CD4-positive, alpha-beta T cell treated with Interleukin-21 for 1 hour (primary cell): ENCODE data around the gene CAVIN1.
"Not testable (repeated sequence)": the region's sequence is repeated elsewhere in the genome, so short reads cannot be mapped to it uniquely, and the experiment has no call there.

Experiments
- DNase-seq: peaks from one replicate; pipeline ENCODE4 v3.0.0-alpha.2; 2020

The CAVIN1 gene

DNA sequence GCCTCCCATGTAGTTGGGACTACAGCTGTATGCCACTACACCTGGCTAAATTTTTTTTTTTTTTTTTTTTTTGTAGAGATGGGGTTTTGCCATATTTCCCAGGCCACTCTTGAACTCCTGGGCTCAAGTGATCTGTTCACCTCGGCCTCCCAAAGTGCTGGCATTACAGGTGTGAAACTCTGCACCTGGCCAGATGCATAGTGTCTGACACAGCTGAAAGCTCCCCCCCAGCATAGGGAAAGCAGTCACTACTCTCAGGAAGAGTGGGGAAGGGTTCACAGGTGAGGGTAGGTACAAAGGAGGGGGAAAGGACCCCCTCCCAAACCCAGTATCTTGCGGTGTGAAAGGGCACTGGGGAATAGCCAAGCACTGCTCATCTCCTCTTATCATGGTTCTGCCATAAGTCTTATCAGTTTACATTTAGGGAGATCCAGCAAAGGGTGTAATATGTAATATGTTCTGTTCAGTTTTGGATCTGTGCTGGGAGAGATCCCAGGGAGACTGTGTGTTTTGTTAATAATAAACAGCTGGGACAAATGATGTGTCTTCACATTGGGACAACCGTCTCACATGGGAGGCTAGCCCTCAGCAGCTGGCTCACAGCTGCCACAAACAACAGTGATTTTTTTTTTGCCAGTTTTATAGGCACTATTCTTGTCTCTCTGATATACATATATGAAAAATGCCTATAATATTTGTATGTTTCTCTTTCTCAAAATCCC, 6.8 kb upstream of the CAVIN1 start:
- DNase-seq: no peak

DNA sequence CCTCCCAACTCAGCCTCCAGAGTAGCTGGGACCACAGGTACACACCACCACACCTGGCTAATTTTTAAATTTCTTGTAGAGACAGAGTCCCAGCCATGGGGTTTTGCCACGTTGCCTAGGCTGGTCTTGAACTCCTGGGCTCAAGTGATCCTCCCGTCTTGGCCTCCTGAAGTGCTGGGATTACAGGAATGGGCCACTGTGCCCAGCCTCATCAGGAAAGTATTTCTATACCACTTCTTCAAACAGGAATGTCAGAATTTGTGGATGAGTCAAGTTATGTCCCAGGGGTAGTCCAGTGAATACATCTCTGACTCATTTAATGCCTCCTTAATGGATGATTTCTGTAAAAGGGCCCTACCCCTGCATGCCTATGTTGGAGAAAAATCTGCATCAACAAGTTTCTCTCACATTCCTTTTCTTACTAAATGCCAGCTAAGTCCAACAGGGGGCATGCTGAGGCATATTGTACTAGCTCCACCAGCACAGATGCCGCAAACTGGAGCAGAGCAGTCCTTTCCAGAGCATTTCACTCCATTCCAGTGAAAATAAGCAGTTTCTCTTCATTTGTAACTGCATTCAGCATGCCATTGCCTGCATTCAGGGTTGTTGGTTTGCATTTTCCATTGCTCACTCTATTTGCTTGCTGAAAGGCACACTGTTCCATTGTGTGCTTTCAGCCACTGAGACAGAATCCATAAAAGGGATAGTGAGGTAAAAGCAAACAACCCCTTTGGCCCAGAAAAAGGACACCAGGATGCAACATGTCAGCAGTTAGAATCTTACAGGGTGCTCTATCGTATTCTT, 5.3 kb upstream of the CAVIN1 start:
- peak; percentile 65 for DNase-seq

DNA sequence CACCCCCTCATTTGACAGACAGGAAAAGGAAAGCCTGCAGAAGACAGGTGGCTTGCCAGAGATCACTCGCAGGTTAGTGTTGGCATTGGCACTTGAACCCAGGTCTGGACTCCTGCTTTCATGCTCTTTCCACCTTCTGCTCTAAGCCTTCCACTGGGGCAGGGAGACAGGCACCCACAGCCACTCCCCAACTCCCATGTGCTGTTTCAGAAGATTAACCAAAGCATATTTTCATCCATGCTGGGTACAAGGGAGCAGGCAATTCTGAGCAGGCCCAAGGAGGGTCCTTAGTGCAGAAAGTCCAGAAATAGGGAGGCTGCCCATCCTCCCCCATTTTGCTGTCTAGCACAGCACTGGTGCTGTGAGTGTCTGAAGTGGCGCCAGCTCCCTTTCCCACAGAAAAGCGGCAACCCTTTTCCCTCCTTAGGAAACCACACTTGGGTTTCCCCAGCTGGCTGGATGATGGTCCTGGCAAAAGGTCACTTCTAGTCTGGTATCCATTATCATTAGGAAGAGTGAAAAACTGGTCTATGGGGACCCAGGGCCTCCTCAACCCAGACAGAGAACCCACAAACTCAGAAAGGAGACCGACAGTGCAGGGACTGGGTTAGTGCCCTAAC, 2.0 kb upstream of the CAVIN1 start:
- DNase-seq: no peak

DNA sequence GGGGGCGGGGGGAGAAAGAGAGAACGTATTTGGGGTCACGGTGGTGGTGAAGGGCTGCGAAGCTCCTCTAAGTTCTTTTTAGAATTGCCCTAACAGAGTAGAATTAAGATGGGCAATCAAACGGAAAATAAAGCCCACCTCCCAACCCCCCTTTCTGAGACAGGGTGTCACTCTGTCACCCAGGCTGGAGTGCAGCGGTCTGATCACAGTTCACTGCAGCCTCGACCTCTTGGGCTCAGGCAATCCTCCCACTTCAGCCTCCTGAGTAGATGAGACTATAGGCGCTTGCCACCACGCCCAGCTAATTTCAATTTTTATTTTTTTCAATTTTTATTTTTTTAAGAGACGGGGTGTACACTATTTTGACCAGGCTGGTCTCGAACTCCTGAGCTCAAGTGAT, 710 bp upstream of the CAVIN1 start:
- no peak for DNase-seq

DNA sequence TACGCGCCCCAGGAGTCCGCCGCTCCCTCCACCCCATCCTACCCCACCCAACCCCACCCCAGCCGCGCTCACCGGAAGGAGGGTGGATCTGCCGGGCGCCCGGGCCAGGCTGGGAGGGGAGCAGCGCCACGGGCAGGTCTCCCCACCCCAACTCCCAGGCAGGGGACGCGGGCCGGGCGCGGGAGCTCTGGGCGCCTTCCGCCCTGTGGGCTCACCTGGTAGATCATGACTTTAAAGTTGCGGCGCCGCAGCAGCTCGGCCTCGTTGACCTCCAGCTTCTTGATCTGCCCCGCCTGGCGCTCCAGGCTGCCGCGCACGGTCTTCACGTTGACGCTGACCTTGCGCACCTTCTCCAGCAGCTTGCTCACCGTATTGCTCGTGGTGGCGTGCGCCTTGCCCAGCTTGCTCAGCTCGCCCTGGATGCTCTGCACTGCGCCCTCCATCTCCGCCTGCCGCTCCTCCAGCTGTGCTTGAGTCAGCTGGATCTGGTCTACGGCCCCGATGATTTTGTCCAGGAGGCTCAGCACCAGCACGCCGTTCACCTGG, 571 bp downstream of the CAVIN1 start:
- peak; percentile 18 for DNase-seq

DNA sequence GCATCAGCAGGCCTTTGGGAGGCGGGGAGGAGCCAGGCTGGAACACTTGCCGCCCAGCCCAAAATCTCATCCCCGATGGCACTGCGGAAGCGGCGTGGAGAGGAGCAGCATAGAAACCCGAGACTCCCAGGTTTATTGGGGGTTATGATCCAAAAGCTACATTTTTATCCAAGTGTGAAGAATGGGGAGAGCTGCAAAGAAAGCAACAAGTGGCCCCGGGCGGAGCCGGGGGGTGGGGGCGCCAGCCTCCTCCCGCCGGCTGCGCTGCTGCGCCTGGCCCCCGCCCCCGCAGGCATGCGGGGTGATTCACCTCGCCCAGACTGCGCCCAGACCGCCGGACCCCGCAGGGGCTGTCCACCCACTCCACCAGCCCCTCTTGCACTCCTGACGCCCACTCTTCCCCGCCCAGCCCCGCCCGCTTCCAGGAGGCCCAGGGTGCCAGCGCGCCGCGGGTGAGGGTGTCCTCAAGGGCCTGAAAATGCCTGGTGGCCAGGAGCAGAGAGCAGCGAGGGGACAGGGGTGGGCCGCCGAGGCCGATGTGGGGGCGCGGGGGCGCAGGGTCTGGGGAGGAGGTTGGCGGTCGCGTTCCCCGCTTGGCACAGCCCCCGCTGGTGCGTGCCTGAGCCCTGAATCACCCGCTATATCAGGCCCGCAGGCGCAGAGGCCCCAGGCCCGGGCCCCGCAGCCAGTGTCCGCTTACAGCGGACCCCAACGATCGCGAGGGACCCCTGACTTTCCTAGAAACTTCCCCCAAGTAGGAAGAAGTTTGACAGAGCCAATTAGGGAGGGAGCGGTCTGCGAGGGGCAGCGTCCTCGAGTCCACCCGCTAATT, 1.3 kb downstream of the CAVIN1 start:
- DNase-seq: no peak

DNA sequence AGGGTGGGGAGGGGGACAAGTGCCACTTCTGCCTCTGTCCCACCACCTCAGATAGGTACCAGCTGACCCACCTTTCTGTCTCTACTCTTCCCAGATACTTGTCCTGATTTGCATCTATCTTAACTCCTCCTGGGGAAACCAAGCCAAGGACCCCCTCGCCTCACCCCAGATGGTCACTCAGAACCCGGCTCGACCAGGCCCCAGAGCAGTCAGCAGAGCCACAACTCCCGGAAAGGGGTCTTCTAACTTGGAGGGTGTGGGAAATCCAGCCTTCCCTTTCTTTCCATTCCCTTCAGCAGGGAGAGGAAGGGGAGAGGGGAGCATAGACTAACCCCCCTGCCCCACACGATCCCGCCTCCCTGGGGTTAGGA, 1.9 kb downstream of the CAVIN1 start:
- DNase-seq: no peak

DNA sequence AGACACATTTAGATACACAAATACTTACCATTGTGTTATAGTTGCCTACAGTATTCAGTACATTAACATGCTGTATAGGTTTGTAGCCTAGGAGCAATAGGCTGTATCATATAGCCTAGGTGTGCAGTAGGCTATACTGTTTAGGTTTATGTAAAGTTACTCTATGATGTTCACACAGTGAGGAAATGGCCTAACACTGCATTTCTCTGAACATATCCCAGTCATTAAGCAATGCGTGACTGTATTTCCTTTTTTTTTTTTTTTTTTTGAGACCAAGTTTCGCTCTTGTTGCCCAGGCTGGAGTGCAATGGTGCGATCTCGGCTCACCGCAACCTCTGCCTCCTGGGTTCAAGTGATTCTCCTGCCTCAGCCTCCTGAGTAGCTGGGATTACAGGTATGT, 5.1 kb downstream of the CAVIN1 start:
- DNase-seq: not testable (repeated sequence)

DNA sequence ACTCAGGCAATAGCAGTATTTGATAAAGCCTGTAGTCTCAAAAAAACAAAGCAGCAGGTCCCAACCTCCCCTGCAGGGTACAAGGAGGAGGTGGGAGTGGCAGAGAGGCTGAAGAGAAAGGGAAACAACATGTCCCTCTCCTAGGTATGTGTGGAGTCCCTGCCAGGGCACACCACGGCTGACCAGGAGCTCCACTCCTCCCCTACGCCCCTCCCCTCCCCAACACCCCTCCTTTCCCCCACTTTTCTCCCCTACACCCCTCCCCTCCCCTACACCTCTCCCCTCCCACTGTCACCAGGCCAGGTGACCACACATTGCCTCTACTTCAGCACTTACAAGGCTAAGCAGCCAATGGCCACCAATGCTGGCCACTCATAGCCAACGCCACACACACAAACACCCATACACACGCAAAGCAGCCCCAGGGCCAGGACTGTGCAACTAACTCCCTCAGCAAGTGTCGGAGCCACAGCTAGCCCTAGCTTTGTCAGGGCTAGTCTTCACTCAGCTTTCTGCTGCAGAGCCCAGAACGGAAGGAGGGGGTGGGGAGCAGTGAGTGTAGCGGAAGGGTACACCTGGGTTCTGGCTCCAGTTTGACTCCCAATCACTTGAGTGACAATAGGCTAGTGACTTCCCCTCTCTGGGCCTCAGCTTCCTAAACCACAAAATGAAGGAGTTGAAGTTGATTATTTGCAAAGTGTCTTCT, 8.2 kb downstream of the CAVIN1 start:
- DNase-seq: peak; percentile 35

DNA sequence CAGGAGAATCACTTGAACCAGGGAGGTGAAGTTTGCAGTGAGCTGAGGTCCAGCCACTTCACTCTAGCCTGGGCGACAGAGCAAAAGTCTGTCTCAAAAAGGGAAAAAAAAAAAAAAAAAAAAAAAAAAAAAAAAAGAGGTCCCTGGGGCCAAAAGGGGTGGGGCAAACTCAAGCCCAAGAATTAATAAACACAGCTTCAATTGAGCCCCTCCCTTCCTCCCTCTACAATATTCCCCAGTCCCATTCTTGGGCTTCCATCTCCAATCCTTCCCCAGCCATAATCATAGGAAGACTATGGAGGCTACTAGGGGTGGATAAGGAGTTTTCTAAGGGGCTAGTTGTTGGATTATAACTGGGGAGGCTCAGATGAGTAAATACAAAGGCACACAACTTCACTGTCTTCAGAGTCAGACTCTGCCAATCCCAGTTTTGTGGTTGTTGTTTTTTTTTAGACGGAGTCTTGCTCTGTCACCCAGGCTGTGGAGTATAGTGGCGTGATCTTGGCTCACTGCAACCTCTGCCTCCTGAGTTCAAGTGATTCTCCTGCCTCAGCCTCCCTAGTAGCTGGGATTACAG, 9.5 kb downstream of the CAVIN1 start:
- no peak for DNase-seq

DNA sequence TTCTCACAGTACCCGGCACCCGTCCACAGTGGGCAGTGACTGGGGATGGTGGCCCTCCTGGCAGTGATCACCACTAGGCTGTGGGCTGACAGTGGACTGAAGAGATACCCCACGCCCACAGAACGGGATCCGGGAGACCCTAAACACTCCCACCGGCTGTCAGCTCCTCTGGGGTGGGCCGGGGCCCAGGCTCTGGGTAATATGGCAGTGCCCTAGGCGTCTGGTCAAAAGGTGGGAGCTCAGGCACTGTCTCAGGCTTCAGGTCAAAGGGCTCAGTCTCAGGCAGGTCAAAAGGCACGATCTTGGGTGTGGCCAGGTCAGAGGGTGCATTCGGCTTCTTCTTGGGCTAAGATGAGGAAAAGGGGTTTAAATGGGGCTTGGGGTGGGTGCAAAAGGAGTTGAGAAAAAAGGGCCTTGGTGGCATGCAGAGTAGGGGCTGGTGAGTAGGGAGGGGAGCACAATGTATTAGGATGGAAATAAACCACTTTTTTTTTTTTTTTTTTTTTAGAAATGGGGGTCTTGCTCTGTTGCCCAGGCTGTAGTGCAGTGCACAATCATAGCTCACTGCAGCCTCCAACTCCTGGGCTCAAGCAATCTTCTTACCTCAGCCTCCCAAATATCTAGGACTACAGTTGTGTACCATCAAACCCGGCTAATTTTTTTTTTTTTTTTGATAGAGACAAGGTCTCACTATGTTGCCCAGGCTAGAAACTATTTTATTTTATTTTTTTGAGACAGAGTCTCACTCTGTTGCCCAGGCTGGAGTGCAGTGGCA, 11.0 kb downstream of the CAVIN1 start:
- DNase-seq: no peak

DNA sequence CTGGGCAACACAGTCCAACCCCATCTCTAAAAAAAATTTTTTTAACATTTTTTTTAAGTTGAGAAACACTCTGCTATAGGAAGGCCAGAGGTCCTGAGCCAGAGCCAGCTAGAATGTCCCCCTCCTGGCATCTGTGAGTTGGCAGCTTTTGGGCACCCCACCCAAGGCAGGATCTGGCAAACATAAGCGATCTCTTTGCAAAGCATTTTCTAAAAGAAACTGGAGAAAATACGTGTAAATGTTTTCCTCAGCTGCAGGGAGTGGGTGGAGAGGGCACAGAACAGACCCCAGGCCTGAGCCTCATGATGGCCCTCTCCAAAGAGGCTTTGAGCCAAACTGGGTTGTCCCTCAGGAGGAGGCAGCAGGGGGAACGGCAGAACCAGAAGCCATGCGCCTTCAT, 11.7 kb downstream of the CAVIN1 start:
- DNase-seq: no peak

DNA sequence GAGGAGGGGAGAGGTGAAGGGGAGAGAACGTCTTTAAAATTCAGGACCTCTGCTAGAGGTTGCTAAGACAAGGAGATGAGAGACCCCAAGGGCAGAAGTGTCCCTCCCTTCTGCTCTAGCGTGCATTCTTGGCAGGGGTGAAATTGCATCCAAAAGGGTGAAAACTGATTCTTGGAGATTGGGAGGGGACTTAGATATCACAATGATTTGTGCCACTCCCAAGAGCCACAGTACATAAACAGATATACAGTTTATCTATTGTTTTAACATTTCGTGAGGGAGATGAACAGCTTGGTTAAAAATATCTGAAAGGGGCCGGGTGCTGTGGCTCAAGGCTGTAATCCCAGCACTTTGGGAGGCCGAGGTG, 12.8 kb downstream of the CAVIN1 start:
- DNase-seq: no peak

DNA sequence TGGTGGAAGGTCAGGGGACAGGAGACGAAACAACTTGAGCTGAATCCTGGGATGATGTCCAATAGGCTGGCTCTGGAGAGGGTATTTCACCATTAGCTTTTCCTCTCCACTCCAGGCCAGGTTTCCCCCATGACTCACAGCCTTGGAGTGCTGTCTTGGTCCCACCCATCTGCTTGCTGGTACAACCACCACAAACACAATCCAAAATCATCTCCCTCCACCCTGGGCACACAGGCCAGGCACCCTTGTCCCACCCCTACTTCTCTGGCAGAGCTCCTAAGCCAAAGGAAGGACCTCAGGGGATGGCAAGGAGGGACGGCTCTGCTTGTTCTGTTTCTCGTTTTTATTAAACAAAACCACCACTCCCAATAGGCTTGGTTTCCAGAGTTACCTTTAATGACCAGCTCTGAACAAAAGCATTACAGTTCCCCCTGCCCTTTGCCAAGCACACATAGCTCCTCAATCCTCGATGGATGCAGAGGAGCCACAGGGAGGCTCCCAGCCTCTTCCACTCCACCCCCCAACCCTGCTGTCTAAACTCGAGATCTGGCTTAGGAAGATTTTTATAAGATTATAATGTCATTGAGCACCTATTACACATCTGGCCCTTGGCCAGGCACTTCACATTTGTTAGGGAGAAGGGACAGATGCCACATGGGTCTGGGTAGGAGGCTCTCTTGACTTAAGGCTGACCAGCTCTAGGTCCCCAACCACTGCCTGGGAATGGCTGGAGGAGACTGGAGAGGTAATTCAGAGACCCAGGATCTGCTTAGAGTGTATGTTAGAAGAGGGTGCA, 13.3 kb downstream of the CAVIN1 start:
- DNase-seq: no peak

DNA sequence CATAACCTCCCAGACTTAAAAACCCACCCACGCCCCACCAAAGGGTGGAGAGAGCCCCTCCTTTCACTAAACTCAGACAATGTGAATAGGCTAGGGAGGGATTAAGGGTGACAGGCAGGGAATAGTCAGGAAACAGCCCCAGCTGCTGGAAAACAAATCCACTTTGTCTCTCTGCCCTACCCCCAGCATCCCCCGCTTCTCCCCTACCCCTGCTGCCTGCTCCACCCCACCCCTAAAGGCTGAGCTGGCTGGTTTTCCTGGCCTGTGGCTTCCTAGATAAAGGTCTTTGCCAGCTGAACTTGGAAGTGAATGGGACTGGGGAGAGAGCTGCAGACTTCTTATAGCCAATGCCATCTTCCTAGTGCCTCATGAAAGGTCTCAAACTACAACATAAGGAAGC, 15.0 kb downstream of the CAVIN1 start:
- no peak for DNase-seq

DNA sequence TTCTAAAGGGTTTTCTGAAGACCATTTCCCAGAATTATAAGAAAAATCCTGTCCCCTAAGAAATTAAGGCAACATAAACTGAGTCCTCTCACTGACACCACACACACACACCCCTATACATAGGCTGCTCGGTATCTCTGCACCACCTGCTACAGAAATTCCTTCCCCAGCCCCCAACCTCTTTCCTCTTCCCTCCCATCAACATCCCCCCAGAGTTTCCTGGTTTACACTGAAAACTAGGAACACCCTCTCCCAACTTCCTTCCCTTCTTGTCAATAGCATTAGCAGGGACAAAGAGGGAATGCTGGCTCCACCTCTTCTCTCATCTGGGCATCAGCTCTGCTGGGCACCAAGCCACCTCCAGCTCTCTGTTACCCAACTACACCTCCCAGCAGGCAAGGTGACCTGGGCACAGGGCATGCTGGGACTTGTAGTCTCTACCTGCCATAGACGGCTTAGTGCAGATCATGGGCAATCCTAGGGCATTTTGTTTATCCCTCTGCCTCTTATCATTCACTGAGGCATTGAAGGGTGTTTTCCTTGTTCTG, 15.7 kb downstream of the CAVIN1 start:
- DNase-seq: peak; percentile 76

DNA sequence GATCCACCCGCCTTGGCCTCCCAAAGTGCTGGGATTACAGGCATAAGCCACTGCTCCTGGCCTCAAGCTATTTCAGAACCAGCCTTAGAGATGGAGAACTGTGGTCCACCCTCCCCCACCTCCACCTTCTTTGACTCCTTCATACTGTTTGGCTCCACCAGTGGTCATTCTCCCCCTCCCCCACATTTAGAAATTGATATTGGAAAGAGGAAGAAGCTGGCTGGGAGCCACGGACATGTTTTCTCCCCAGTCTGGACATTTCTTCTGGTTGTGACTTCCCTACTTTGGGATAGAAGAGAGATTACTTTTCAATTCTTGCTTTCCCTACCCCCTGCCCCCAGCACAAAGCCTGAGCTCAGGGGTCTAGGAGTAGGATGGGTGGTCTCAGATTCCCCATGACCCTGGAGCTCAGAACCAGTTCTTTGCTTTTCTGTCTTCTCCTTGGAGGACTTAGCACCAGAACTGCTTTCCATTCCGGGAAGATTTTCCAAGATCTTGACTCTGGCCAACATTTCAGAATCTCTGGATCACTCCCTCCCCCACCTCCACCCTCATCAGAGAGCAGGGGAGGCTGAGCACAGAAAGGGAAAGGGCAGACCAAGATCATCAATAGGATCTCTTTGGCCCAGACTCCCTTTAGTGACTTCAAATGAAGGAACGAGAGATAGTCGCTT, 16.3 kb downstream of the CAVIN1 start:
- no peak for DNase-seq

DNA sequence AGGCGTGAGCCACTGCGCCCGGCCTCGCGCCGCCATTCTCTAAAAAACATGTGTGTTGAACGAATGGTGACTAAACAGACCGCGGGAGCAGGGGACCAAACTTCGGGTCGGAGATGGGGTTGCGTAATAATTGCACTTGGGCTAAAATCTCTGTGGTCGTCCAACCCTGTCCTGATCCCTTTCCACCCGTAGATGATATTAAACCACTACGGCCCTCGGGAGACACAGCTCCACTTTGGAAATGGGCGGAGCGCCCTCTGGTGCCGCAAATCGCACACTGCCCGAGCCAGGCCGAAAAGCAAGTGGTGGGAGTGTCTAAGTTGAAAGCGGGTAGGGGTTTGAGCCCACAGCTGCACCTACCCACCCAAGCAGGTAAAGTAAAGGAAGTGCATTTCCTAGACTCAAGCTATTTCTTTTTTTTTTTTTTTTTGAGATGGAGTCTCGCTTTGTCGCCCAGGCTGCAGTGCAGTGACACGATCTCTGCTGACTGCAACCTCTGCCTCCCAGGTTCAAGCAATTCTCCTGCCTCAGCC, 17.0 kb downstream of the CAVIN1 start:
- peak; percentile 86 for DNase-seq

DNA sequence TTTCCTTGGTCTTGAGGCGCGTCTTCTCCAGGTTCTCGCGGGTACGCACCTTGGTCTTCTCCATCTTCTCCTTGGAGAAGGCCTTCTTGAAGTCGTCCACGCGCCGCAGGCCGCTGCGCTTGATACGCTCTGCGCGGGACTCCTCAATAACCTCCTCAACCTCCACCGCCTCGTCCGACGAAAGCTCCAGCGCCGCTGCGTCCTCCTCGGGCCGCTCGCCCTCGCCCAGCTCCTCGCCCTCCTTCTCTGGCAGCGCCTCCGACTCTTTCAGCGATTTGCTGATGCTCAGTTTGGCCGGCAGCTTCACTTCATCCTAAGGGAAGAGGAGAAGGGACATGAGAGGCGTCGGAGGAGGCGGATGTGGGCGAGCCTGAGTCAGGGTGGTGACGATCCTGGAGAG, 18.0 kb downstream of the CAVIN1 start:
- no peak for DNase-seq
